HG03175 (cell line): ENCODE results near the gene ZNF236.
"Not testable (repeated sequence)": the region's sequence is repeated elsewhere in the genome, so short reads cannot be mapped to it uniquely, and the experiment has no call there.

Source experiments
- ATAC-seq: cut with Tn5 transposase; IDR thresholded peaks from one replicate; pipeline ENCODE4 v1.9.1; 2021; ENCODE audit warnings: mild to moderate bottlenecking, moderate library complexity; ENCODE audit not compliant: unreplicated experiment

The ZNF236 gene

DNA sequence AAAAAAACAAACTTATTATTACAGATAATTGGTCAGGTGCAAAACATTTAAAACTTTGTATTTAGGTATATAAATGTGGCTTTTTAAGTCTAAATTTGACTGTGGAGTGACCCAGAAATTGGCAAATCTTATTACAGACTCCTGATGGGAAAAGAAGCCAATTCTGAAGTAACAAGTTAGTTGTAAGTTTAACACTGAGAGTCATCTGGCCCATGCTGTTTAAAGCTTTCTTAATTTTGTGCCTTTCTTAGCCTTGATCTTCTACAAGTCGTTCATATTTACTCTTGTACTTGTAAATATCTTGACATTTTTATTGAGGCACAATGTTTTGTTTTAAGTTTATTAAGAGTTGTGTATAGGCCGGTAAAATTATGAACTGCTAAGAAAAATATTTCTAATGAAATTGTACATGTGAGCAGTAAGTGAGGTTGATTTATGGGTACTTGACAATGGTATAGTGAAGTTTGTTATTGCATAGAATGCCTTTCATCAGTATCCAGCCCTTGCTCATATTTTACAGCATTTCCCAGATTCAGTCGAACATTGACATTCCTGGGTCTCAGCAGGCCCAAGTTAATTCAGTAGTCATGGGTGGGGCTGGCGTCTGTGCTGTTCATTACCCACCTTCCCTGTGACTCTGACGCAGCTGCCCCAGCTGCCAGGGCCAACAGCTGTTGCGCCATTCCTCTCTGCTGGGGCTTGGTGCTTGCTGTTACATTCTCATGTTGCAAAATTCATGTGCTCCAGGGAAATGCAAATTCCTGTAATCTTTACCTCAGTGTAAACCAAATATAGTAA, 121.4 kb downstream of the ZNF236 start:
- ATAC-seq: no peak

DNA sequence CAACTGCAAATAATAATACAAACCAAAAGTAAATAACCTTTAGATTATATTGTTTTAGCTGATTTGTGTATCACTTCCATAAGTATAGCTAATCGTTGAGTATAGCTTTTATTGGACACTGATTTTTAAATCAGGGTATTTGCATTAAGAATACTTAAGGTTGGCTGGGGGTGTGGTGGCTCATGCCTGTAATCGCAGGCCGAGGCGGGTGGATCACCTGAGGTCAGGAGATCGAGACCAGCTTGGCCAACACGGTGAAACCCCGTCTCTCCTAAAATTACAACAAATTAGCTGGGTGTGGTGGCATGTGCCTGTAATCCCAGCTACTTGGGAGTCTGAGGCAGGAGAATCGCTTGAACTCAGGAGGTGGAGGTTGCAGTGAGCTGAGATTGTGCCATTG, 122.0 kb downstream of the ZNF236 start:
- not testable (repeated sequence) for ATAC-seq

DNA sequence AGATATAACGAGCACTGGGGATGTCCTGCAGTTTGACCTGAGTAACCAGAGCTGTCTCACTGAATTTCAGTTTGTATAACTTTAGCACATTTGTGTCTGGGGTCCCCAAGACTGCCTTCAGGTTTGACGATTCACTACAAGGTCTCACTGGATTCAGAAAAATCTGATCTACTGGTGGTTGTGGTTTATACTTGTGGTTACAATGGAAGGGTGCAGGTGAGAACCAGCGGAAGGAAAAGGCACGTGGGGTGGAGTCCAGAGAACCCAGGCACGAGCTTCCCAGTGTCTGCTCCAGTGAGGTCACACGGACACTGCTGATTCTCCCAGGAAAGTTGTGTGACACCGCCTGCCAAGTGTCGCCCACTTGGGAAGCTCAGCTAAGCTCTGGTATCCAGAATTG, 126.0 kb downstream of the ZNF236 start:
- no peak for ATAC-seq

DNA sequence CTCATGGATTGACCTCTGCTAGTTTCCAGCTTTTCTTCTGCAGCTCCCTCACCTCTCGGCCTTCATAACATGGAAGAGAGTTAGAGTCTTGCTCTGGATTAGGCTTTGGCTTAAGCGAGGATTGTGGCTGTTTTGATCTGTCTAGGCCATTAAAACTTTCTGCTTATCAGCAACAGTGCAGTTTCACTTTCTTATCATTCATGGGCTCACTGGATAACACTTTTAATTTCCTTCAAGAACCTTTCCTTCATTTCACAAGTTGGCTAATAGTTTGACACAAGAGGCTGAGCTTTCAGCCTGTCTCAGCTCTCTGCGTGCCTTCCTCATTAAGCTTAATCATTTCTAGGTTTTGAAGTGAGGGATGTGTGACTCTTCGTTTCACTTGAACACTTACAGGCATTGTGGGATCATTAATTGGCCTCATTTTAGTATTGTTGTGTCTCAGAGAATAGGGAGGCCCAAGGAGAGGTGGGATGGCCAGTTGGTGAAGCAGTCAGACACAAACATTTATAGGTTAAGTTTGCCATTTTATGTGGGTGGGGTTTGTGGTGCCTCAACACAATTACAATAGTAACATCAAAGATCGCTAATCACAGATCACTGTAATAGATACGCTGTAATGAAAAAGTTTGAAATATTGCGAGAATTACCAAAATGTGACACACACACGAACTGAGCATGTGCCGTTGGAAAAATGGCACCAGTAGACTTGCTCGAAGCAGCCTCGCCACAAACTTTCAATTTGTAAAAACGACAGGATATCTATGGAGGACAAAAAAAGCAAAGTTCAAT, 129.3 kb downstream of the ZNF236 start:
- ATAC-seq: no peak

DNA sequence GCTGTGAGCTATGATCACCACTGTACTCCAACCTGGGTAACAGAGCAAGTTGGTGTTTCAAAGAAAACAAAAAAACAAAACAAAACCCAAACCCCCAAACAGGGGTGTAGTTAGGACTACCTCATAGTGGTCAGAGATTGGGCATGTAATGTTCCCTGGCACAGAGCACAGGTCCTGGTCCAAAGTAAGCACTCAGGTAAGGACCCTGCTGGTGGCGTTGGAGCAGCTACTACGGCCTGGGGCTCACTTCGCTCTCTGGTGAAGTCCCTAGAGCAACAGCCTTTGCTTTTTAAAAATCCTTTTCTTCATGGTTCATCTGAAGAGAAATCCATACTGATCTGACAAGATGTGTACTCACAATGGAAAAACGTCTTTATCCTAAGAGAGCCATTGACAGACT, 130.4 kb downstream of the ZNF236 start:
- no peak for ATAC-seq

DNA sequence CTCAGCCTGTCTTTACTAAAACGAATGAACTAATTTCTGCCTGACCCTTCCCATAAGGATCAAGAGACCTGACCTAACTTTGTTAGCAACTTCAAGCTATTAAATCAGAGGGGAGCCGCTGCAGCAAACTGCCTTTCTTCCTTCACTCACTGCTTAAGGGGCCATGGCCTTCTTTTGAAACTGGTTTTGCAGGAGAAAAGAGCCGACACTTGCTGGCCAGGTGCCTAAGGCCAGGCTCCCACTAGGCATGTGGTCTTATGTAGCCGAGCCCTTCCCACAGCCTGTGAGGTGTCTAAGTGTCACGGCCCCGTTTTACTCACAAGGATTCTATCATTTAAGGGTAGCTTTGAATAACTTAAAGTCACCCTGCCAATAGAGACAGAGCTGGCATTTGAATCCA, 130.8 kb downstream of the ZNF236 start:
- no peak for ATAC-seq

DNA sequence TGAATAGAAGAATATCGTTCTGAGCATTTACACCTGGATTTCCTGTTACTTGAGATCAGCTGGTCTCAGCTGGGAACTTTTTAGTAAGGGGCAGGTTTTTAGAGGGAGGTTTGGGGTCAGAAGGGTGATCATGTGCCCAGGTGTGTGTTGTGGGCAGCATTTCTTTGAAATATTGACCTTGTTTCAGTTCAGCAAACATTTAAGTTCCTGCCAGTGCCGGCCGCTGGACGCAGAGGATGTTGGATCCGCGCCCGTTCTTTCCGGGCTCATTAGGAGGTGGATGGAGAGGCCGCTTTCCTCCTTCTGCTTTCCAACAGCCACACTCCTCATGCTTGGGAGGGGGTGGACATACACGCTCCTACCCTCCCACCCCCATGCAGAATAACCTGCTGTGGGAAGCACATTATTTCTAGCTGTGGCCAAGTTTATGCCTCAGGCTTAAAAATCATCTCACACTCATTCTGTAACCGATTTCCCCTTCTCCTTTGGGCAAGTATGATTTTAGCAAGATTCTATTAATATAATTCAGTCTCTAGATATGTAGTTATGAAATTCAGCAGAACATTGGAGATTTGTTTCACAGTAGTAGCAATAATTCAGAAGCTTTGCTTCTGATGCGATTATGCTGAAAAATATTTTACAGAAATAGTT, 131.4 kb downstream of the ZNF236 start:
- ATAC-seq: no peak

DNA sequence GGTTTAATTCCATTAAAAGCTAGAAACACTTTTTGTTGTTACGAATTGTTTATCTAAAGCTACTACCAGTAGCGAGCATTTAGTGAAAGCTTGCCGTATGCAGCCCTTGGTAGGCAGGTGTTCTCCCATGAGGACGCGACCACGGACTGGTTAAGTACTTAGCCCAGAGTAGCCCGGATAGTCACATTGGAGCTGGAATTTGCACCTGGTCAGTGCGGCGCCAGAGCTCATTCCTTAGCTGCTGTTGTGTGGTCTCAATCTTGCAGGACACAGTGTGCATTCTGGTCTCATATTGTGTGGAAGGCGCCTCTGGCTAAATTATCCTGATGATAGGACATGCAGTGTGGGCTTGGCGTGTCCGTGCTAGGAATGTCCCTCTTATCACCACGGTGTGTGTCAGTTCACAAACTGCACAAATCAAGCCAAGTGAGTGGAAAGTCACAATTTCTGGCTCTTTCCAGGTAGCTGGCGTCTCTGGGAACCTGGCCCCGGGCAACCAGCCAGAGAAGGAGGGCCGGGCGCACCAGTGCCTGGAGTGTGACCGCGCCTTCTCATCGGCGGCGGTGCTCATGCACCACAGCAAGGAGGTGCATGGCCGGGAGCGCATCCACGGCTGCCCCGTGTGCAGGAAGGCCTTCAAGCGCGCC, 133.3 kb downstream of the ZNF236 start:
- no peak for ATAC-seq

DNA sequence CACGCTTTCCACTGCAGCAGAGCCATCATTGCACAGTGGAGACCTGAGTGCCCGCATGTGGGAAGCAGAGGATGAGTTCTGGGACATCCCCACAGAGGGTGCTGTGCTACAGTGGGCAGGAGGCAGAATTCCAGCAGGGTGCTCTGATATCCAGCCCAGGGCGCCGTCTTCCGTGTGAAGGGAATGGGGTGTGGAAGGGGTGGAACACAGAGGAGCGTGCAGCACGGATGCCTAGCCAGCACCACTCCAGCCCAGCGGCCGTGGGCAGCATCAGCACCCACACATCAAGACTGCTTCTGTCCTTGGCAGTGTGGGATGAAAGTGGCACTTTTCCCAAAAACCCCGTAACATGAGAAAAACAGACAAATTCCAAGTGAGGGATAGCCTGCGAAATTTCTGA, 134.3 kb downstream of the ZNF236 start:
- ATAC-seq: no peak

DNA sequence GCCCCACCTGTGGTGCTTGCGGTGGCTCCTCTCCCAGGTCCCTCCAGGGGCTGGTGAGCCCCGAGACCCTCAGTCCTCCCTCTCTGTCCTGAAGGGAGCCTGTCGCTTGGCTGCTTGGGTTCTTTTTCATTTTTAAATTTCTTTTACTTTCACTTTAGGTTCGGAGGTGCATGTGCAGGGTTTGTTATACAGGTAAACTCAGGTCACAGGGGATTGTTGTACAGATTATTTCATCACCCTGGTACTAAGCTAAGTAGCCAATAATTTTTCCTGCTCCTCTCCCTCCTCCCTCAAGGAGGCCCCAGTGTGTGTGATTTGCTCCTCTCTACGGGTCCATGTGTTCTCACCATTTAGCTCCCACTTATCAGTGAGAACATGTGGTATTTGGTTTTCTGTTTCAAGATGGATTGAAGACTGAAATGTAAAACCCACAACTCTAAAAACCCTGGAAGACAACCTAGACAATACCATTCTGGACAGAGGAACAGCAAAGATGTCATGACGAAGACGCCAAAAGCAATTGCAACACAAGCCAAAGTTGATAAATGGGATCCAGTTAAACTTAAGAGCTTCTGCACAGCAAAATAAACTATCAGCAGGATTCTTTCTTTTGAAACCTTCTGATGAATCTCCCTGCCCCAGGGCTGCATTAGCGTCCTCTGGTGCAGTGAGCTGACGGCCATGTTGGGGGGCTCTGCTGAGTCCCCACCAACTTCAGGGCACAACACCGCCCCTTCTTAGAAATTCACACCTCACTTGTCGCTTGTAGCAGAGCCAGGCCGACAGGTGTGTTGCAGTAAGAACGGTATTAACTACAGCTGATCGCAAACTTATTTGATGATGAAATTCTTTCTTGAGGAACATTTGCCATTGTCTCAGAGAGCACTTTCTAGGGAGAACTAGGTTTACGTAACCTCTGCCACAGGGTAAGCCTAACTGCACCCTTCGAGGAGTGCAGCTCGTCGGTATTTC, 135.3 kb downstream of the ZNF236 start:
- no peak for ATAC-seq

DNA sequence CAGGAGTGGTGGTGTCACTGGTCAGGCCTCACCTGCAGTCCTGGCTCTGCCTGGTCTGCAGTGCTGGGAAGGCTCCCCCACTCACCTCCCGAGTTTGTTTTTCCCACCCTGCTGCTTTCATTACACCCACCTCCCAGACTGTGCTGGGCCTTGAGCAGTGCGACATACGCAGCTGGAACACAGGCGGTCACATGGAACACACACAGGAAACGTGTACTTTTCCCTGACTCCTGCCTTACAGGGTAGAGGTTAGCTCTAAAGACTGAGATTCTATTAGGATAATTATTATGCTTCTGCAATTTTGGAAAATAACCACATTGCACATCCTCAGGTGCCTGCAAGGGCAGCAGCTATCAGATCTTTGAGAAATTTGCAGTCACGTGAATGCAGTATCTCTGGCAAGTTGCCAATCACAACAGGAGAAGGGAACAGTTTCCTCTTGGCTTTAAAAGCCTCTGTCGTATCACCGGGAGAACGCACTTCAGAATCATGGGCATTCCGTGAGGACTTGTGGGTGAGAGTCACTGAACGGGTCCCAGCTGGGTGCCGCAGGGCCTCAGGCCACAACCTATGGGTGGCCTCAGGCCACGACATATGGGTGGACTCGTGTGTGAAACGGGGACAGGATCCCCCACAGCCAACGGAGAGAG, 136.5 kb downstream of the ZNF236 start:
- ATAC-seq: no peak

DNA sequence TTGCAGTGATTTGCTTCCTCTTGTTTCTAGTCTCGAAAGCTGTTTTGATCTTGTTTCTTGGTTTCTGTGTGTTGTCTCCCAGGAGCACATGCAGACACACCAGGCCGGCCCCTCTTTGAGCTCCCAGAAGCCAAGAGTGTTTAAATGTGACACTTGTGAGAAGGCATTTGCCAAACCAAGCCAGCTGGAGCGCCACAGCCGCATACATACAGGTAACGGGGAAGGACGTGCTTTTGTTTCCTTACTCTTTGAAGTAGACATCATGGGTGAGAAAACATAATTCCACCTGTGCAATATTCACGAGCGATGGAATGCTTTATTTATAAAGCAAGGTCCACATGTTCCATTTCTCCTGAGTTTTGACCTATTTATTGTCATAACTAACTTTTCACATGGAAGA, 137.2 kb downstream of the ZNF236 start:
- ATAC-seq: no peak

DNA sequence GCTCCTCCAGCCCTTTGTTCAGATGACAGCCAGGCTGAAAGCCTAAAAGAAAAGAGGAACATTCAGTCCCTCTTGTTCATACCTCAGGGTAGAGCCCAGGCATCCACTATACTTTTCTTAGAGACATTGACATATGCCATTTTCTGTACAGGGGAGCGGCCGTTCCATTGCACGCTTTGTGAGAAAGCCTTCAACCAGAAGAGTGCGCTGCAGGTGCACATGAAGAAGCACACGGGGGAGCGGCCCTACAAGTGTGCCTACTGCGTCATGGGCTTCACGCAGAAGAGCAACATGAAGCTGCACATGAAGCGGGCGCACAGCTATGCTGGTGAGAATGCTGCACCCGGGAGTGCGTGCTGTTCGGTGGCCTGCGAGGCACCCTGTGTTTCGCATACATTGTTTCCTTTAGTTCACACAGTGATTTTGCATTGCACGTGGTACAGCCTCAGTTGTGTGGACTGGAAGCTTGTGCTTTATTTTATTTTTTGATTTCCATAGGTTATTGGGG, 138.2 kb downstream of the ZNF236 start:
- no peak for ATAC-seq

DNA sequence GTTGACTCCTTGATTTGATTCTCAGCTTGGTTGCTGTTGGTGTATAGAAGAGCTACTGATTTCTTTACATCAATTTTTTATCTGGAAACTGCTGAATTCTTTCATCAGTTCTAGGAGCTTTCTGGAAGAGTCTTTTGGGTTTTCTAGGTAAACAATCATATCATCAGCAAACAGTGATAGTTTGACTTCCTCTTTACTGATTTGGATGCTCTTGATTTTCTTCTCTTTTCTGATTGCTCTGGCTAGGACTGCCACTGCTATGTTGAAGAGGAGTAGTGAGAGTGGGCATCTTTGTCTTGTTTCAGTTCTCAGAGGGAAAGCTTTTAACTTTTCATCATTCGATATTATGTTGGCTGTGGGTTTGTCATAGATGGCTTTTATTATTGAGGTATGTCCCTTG, 140.5 kb downstream of the ZNF236 start:
- ATAC-seq: no peak

DNA sequence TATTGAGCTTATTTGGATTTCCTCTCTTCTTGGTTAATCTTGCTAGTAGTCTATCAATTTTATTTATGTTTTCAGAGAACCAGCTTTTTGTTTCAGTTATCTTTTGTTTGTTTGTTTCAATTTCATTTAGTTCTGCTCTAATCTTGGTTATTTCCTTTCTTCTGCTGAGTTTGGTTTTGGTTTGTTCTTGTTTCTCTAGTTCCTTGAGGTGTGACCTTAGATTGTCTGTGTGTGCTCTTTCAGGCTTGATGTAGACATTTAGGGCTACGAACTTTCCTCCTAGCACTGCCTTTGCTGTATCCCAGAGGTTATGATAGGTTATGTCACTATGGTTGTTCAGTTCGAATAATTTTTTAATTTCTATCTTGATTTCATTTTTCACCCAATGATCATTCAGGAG, 141.6 kb downstream of the ZNF236 start:
- peak; percentile 60 for ATAC-seq

DNA sequence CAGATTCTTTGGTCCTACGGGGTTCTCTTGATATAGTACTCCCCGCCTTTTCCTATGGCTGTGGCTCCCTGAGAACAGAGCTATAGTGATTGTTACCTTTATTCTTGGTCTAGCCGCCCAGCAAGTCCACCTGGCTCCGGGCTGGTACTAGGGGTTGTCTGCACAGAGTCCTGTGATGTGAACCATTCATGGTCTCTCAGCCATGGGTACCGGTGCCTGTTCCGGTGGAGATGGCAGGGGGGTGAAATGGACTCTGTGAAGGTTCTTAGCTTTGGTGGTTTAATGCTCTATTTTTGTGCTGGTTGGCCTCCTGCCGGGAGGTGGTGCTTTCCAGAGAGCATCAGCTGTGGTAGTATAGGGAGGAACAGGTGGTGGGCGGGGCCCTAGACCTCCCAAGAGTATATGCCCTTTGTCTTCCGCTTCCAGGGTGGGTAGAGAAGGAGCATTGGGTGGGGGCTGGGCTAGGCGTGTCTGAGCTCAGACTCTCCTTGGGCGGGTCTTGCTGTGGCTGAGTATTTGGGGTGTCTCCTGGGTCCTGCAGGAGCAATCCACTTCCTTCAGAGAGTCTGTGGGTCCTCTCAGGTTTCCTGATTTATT, 143.3 kb downstream of the ZNF236 start:
- peak; percentile 54 for ATAC-seq

DNA sequence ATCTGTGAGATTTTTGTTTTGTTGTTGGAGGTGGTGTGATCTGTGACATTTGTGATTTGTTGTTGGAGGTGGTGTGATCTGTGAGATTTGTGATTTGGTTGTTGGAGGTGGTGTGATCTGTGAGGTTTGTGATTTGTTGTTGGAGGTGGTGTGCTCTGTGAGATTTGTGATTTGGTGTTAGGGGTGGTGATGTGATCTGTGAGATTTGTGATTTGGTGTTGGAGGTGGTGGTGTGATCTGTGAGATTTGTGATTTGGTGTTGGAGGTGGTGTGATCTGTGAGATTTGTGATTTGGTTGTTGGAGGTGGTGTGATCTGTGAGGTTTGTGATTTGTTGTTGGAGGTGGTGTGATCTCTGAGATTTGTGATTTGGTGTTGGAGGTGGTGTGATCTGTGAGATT, 144.9 kb downstream of the ZNF236 start:
- ATAC-seq: not testable (repeated sequence)

DNA sequence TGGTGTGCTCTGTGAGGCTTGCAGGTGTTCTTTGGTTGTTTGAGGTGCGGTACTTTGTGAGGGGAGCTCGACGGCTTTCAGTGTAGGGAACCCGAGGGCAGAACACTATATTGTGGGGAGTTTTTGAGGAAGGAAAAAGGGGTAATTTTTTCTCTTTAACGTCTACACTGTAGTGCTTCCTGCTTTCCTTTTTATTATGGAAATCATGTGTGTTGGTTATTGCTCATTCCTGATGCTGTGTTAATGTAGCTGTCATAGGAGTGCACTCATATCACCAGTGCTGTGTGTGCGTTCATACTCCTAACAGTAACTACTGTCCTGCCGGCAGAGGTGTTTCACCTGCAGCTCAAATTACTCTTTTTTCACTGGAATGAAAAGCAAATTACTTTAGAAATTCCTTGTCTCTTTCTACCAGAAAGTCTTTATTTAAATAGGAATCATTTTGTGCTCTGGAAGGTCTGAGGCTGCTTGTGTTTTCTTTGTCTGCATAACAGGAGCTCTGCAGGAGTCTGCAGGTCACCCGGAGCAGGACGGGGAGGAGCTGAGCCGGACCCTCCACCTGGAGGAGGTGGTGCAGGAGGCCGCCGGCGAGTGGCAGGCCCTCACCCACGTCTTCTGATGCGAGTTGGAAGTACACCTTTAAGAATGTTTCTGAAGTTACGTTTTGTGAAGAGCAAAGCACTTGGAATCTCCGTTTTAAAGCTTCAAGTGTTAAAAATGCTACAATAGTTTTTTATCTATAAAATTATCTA, 145.5 kb downstream of the ZNF236 start:
- ATAC-seq: no peak
